ENCODE results near the gene RGS10.
A peak's percentile ranks its signal among the peaks of the same experiment; 100 is the strongest.

The RGS10 gene, protein sequence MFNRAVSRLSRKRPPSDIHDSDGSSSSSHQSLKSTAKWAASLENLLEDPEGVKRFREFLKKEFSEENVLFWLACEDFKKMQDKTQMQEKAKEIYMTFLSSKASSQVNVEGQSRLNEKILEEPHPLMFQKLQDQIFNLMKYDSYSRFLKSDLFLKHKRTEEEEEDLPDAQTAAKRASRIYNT

DNA sequence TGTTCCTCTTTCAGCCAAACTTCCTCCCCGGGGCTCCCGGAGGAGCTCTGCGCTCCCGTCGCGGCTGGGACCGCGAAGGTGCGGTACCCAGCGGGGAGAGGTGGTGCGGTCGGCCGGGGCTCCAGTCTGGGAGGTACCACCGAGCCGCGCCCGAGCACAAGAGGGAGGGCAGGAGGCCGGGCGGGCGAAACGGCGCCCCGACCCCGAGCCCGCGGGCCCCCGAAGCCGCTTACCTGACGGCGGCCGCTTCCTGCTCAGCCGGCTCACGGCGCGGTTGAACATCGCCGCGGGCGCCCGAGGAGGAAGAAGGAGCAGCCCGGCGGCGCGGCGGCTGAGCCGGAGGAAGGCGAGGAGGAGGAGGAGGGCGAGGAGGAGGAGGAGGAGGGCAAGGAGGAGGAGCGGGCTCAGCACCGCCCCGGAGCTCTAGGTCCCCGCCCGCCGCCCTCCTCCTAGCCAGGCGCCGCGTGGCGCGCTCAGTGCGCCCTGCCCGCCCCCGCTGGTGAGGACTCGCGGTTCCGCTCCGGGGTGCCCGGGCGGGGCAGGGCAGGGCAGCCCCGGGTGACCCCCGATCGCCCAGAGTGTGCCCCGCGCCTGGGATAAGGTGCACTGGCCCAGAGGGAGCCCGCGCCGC lies at the start of gene RGS10:
Gene RGS10 (minus strand): TSS at position 363 of the 631 bp plus-strand sequence. CDS start 81 bp downstream, at position 282.
- TF ChIP-seq, protein P1, sequence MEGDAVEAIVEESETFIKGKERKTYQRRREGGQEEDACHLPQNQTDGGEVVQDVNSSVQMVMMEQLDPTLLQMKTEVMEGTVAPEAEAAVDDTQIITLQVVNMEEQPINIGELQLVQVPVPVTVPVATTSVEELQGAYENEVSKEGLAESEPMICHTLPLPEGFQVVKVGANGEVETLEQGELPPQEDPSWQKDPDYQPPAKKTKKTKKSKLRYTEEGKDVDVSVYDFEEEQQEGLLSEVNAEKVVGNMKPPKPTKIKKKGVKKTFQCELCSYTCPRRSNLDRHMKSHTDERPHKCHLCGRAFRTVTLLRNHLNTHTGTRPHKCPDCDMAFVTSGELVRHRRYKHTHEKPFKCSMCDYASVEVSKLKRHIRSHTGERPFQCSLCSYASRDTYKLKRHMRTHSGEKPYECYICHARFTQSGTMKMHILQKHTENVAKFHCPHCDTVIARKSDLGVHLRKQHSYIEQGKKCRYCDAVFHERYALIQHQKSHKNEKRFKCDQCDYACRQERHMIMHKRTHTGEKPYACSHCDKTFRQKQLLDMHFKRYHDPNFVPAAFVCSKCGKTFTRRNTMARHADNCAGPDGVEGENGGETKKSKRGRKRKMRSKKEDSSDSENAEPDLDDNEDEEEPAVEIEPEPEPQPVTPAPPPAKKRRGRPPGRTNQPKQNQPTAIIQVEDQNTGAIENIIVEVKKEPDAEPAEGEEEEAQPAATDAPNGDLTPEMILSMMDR (IDR thresholded peaks at IDR 0.05; ENCODE audit: insufficient read depth, low read length, missing control alignments): no peak
- ChIA-PET CTCF (interaction anchor here (0.7 to 9.3 kb wide), 13 partner anchors 9 to 342 kb away, joined by 3 to 117 read pairs (median 8); partner anchors contain the start of gene GRK5), POLR2A (interaction anchor here (0.6 to 1.9 kb wide), 19 partner anchors 12 to 343 kb away, joined by 3 to 11 read pairs (median 4); partner anchors contain the start of genes BAG3 and TIAL1)
- DNase-seq (ENCODE audit: low read depth, low spot score): no peak
- peak within 1 kb of the TSS; percentile 69 for H3K4me3 ChIP-seq (ENCODE audit: low read depth, low read length)

DNA sequence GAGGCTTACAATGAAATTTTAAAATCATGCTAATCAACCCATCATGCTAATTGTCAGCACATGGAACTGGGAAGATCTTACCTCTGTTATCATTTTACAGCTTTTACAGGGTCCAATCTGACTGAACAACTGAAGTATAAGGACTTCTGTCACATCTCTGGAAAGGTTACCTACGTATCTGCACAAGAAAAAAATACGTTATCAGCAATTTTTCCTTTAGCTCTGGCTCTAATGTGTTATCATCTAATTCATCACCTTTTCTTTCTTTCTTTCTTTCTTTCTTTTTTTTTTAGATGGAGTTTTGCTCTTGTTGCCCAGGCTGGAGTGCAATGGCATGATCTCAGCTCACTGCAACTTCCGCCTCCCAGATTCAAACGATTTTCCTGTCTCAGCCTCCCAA lies 45.6 kb upstream of the RGS10 start:
- POLR2A ChIA-PET: no interaction called here
- TF ChIP-seq, protein P1 (IDR thresholded peaks at IDR 0.05; ENCODE audit: insufficient read depth, low read length, missing control alignments): no peak
- CTCF ChIA-PET: interaction anchor here (0.9 to 1.5 kb wide), 4 partner anchors 9 to 385 kb away, joined by 3 read pairs; no protein-coding TSS in a partner anchor
- H3K4me3 ChIP-seq (ENCODE audit: low read depth, low read length): no peak overlapping the region
- no peak for DNase-seq (ENCODE audit: low read depth, low spot score)

DNA sequence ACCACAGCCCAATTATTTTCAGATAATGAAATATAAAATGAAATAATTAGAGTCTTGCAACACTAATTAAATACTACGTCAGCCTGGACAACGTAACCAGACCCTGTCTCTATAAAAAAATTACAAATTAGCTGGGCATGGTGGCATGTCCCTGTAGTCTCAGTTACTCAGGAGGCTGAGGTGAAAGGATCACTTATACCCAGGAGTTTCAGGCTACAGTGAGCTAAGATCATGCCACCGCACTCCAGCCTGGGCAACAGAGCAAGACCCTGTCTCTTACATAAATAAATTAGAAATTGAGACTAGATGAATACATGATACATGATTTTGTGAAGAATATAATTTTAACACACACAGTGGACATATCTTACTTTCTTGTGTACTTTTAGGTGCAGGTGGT lies 35.8 kb upstream of the RGS10 start:
- ChIA-PET CTCF (no interaction called here), POLR2A (no interaction called here)
- no peak overlapping the region for H3K4me3 ChIP-seq (ENCODE audit: low read depth, low read length)
- TF ChIP-seq, protein P1 (IDR thresholded peaks at IDR 0.05; ENCODE audit: insufficient read depth, low read length, missing control alignments): no peak
- no peak for DNase-seq (ENCODE audit: low read depth, low spot score)

GRCh38 chr10:119575991-119576390 lies 33.5 kb upstream of the RGS10 start:
- no peak overlapping the region for H3K4me3 ChIP-seq (ENCODE audit: low read depth, low read length)
- ChIA-PET CTCF (interaction anchor here (0.9 kb wide), 1 partner anchor 17 kb away, joined by 3 read pairs; no protein-coding TSS in a partner anchor), POLR2A (no interaction called here)
- TF ChIP-seq, protein P1 (IDR thresholded peaks at IDR 0.05; ENCODE audit: insufficient read depth, low read length, missing control alignments): no peak
- DNase-seq (ENCODE audit: low read depth, low spot score): no peak

DNA sequence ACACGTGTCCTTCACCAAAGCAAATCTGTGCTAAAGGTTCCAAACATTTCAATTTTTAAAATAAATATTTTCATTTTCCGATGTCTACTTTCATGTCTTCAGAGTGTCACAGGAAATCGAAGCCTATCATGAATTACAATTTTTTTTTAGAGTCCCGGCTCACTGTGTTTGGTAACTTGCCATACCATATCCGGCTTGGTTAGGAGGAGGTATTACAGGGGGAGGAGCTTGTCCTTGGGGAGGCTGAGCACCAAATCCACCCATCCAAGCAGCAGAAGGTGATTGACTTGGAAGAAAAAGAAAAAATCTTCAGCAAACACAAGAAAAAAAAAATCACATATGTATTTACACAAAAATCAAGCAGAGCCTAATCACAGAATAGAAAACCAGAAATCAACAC lies 33.0 kb upstream of the RGS10 start:
- ChIA-PET CTCF (no interaction called here), POLR2A (no interaction called here)
- no peak overlapping the region for H3K4me3 ChIP-seq (ENCODE audit: low read depth, low read length)
- TF ChIP-seq, protein P1 (IDR thresholded peaks at IDR 0.05; ENCODE audit: insufficient read depth, low read length, missing control alignments): no peak
- no peak for DNase-seq (ENCODE audit: low read depth, low spot score)

- ChIA-PET CTCF (no interaction called here), POLR2A (no interaction called here)
- H3K4me3 ChIP-seq (ENCODE audit: low read depth, low read length): no peak overlapping the region
- DNase-seq (ENCODE audit: low read depth, low spot score): no peak
- TF ChIP-seq, protein P1 (IDR thresholded peaks at IDR 0.05; ENCODE audit: insufficient read depth, low read length, missing control alignments): no peak
These were observed 25.5 kb upstream of the RGS10 start for GRCh38 chr10:119567978-119568377.
